A549 (cell line): ENCODE results near the gene DEXI. TPM values are rescaled to one million over a fixed set of nuclear protein-coding genes. Genes with fewer than 3 reads are reported as not detected.

Source experiments
- ATAC-seq, 2 experiments: fragments of 200-7000 bp in 1 of 2; fragments of >200 bp in 1 of 2; cut with Nextera tagmentation in 1 of 2; cut with Tn5 transposase in 1 of 2; 3 replicates each; pipeline versions ENCODE4 v1.8.0 to v1.9.1; 2018 to 2020; ENCODE audit warnings: mild to moderate bottlenecking in 1 of 2, moderate library complexity in 1 of 2
- CTCF ChIA-PET: fragments of 300-600 bp; sonication (Branson Sonifier 250); formaldehyde crosslinking; extraction: SDS; loops from one replicate; lab custom pipeline; 2021; ENCODE audit warnings: antibody characterized with exemption, inconsistent platforms; lab: Yijun Ruan, JAX
- POLR2A ChIA-PET: fragments of 350-600 bp; formaldehyde crosslinking; extraction: SDS; loops from one replicate; lab custom pipeline; 2021; ENCODE audit warnings: antibody characterized with exemption, inconsistent platforms; lab: Yijun Ruan, JAX
- DNase-seq, 2 experiments: peaks; one replicate each; pipeline versions ENCODE4 v3.0.0 to v3.0.0-alpha.2; 2011 to 2016; ENCODE audit warnings: low read depth in 1 of 2, low spot score in 1 of 2
- FAIRE-seq: peaks from 2 replicates; lab custom pipeline; 2011; peaks lifted over from hg19 to GRCh38; lab: Jason Lieb, UNC
- H3K27ac ChIP-seq, 2 experiments: fragments of >200 bp; sonication (Bioruptor Twin); formaldehyde crosslinking; 3 replicates each; pipeline ENCODE4 v1.5.1; 2016 to 2017
- H3K4me1 ChIP-seq: fragments of >200 bp; sonication (Bioruptor Twin); formaldehyde crosslinking; 3 replicates; pipeline ENCODE4 v1.6.1; 2016
- H3K4me2 ChIP-seq: fragments of >200 bp; sonication (Bioruptor Twin); formaldehyde crosslinking; 3 replicates; pipeline ENCODE4 v1.6.1; 2016
- H3K4me3 ChIP-seq: fragments of >200 bp; sonication (Bioruptor Twin); formaldehyde crosslinking; 3 replicates; pipeline ENCODE4 v1.5.1; 2016
- H3K9me3 ChIP-seq: fragments of >200 bp; sonication (Bioruptor Twin); formaldehyde crosslinking; 3 replicates; pipeline ENCODE4 v1.6.1; 2016
- BHLHE40 ChIP-seq: IDR thresholded peaks from 2 replicates; pipeline ENCODE4 v1.6.1; 2012; ENCODE audit warnings: low read depth, low read length, inconsistent platforms
- CBX2 ChIP-seq: fragments of 200-600 bp; sonication (generic); IDR thresholded peaks from 2 replicates; pipeline ENCODE4 v1.6.1; 2016; ENCODE audit warnings: low read depth, mild to moderate bottlenecking, borderline replicate concordance
- CBX8 ChIP-seq: fragments of 200-600 bp; sonication (generic); IDR thresholded peaks from 2 replicates; pipeline ENCODE4 v1.6.1; 2016
- CHD4 ChIP-seq: fragments of 200-600 bp; sonication (generic); IDR thresholded peaks from 2 replicates; pipeline ENCODE4 v1.6.1; 2016; ENCODE audit warnings: antibody characterized with exemption, mild to moderate bottlenecking, borderline replicate concordance
- FOXS1 ChIP-seq: fragments of 250-450 bp; sonication (Bioruptor Pico); IDR thresholded peaks from 2 replicates; pipeline ENCODE4 v1.5.0; 2020; ENCODE audit warnings: mild to moderate bottlenecking, moderate library complexity
- HDAC2 ChIP-seq: fragments of 200-600 bp; sonication (generic); IDR thresholded peaks from 2 replicates; pipeline ENCODE4 v1.6.1; 2016
- HEYL ChIP-seq: fragments of 250-450 bp; sonication (Bioruptor Pico); IDR thresholded peaks from 2 replicates; pipeline ENCODE4 v1.8.0; 2021; ENCODE audit warnings: mild to moderate bottlenecking, moderate library complexity
- JUN ChIP-seq, 2 experiments: fragments of >200 bp; sonication (Bioruptor Twin); formaldehyde crosslinking; IDR thresholded peaks; 2 replicates in 1 of 2; 3 replicates in 1 of 2; pipeline ENCODE4 v1.6.1; 2016 to 2017
- JUNB ChIP-seq: fragments of >200 bp; sonication (Bioruptor Twin); formaldehyde crosslinking; IDR thresholded peaks from 2 replicates; pipeline ENCODE4 v1.6.1; 2016
- KDM1A ChIP-seq: fragments of 200-600 bp; sonication (generic); IDR thresholded peaks from 2 replicates; pipeline ENCODE4 v1.6.1; 2016; ENCODE audit warnings: low read depth, mild to moderate bottlenecking
- NPAS2 ChIP-seq: fragments of 250-450 bp; sonication (Bioruptor Pico); IDR thresholded peaks from 2 replicates; pipeline ENCODE4 v1.8.0; 2022; ENCODE audit warnings: mild to moderate bottlenecking, moderate library complexity, borderline replicate concordance
- POLR2A ChIP-seq: IDR thresholded peaks from 2 replicates; pipeline ENCODE4 v1.6.1; 2012; ENCODE audit warnings: mild to moderate bottlenecking, low read length
- RAD21 ChIP-seq, 2 experiments: fragments of >200 bp in 1 of 2; sonication (Bioruptor Twin) in 1 of 2; formaldehyde crosslinking in 1 of 2; IDR thresholded peaks in 1 of 2; conservative IDR thresholded peaks in 1 of 2; 2 replicates in 1 of 2; 3 replicates in 1 of 2; pipeline ENCODE4 v1.6.1; 2012 to 2018; ENCODE audit warnings: inconsistent platforms in 1 of 2
- RARB ChIP-seq: fragments of 250-450 bp; sonication (Bioruptor Pico); IDR thresholded peaks from 2 replicates; pipeline ENCODE4 v1.8.0; 2021; ENCODE audit warnings: mild to moderate bottlenecking, moderate library complexity
- RCOR1 ChIP-seq: fragments of 150-350 bp; IDR thresholded peaks from 2 replicates; pipeline ENCODE4 v1.6.1; 2014; ENCODE audit warnings: antibody characterized with exemption, low read length, low read depth
- SMC3 ChIP-seq: fragments of >200 bp; sonication (Bioruptor Twin); formaldehyde crosslinking; IDR thresholded peaks from 3 replicates; pipeline ENCODE4 v1.6.1; 2018; ENCODE audit warnings: inconsistent platforms
- SREBF2 ChIP-seq: fragments of 450-650 bp; IDR thresholded peaks from 2 replicates; pipeline ENCODE4 v1.6.1; 2014; ENCODE audit warnings: mild to moderate bottlenecking, moderate library complexity
- USF2 ChIP-seq: fragments of 450-650 bp; IDR thresholded peaks from 2 replicates; pipeline ENCODE4 v1.6.1; 2014; ENCODE audit warnings: antibody characterized with exemption
- ZSCAN20 ChIP-seq: fragments of 250-450 bp; sonication (Bioruptor Pico); IDR thresholded peaks from 2 replicates; pipeline ENCODE4 v1.8.0; 2022; ENCODE audit warnings: mild to moderate bottlenecking, moderate library complexity
- WGBS: methylation state at CpG from one replicate; pipeline ENCODE4 v1.1.6; 2017; ENCODE audit errors: missing lambda C conversion rate; 5-methylcytosine and 5-hydroxymethylcytosine counted together
- polyA plus RNA-seq, 4 experiments: library from polyadenylated mRNA; depleted of rRNA in 3 of 4; stranded (reverse); fragments of >200 nt; fragmentation: RNase III in 1 of 4; extraction: RNeasy Plus Mini Kit Qiagen cat#74134 plus additional on column Dnase treatment in 1 of 4; gene quantifications; 2 replicates in 3 of 4; 3 replicates in 1 of 4; pipeline ENCODE4 v1.2.3, GENCODE V29; 2011 to 2017
- TF ChIP-seq, protein P1 (sequence below): fragments of 150-350 bp; IDR thresholded peaks from 2 replicates; pipeline ENCODE4 v1.6.1; 2014; ENCODE audit warnings: low read depth, mild to moderate bottlenecking, low read length
- TF ChIP-seq, protein P2 (sequence below): fragments of 250-450 bp; sonication (Bioruptor Pico); IDR thresholded peaks from 2 replicates; pipeline ENCODE4 v1.5.0; 2020; ENCODE audit warnings: low read depth, mild to moderate bottlenecking, moderate library complexity
- TF ChIP-seq, protein P3 (sequence below): fragments of >200 bp; sonication (Bioruptor Twin); formaldehyde crosslinking; IDR thresholded peaks from 3 replicates; pipeline ENCODE4 v1.5.1; 2016

Gene DEXI
- polyA plus RNA-seq, 2 of the 4 experiments (the other 2 are of a cell fraction): 22.0 to 34.0 TPM

DNA sequence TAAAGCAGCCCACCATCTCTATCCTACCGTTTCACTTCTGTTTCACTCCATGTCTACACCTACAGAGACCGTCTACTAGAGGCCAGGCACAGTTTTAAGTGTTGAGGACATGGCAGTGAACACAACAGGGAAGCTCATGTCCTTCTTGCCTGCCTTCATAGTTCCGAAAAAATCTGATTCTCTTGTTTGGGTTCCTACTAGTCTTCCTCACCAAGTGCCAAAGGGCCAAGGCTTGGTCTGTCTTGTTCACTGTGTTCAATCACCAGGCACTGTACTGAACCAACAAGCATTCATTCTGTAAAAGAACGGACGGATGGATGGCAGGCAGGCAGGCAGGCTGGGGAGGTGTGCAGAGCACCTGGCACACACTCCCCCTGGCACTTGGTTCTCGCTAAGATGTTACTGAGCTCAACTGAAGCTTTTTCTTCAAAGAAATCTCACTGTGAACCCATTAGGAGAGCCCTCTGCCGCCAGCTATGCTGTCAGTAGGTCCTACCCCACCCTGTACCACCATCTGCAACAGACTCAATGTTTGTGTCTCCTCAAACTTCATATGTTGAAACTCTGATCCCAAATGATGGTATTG, 2.5 kb downstream of the DEXI start:
- DNase-seq: no peak
- peaks cover 19% of the 10 kb centered on the region for H3K4me1 ChIP-seq
- WGBS: 96% methylated on average over 7 of the region's 7 CpGs
- CTCF ChIA-PET: interaction anchor here (0.6 to 3.7 kb wide), 3 partner anchors 21 to 317 kb away, joined by 3 to 11 read pairs (median 3); partner anchors contain the start of gene SOCS1
- TF ChIP-seq SMC3: no peak
- TF ChIP-seq, protein P1, sequence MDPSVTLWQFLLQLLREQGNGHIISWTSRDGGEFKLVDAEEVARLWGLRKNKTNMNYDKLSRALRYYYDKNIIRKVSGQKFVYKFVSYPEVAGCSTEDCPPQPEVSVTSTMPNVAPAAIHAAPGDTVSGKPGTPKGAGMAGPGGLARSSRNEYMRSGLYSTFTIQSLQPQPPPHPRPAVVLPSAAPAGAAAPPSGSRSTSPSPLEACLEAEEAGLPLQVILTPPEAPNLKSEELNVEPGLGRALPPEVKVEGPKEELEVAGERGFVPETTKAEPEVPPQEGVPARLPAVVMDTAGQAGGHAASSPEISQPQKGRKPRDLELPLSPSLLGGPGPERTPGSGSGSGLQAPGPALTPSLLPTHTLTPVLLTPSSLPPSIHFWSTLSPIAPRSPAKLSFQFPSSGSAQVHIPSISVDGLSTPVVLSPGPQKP: no peak
- no peak for ATAC-seq
- no peak overlapping the region for H3K27ac ChIP-seq
- no peak overlapping the region for H3K4me3 ChIP-seq
- no peaks in the 10 kb centered on the region for H3K9me3 ChIP-seq
- peak overlapping the region; percentile 90 for H3K4me2 ChIP-seq
- POLR2A ChIA-PET: no interaction called here
- no peak for FAIRE-seq

- FAIRE-seq (no peak), ATAC-seq (no peak), DNase-seq (no peak)
- no peak overlapping the region for H3K27ac ChIP-seq
- no peak overlapping the region for H3K4me3 ChIP-seq
- ChIA-PET POLR2A (no interaction called here), CTCF (interaction anchor here (0.6 to 3.7 kb wide), 3 partner anchors 20 to 317 kb away, joined by 3 to 11 read pairs (median 3); partner anchors contain the start of gene SOCS1)
- peaks cover 19% of the 10 kb centered on the region for H3K4me1 ChIP-seq
- TF ChIP-seq RAD21 (conservative IDR thresholded peaks at IDR 0.05 in 1 of 2, IDR thresholded peaks at IDR 0.05 in 1 of 2): no peak
- no peak for TF ChIP-seq SREBF2
- no peak for TF ChIP-seq NPAS2 (CRISPR knock-in tag)
- 91% methylated on average over 7 of the region's 7 CpGs for WGBS
- no peaks in the 10 kb centered on the region for H3K9me3 ChIP-seq
- peak overlapping the region; percentile 11; the same call in 1 of the 3 replicates for H3K4me2 ChIP-seq
Measured at GRCh38 chr16:10938796-10939648, 3.2 kb downstream of the DEXI start.

DNA sequence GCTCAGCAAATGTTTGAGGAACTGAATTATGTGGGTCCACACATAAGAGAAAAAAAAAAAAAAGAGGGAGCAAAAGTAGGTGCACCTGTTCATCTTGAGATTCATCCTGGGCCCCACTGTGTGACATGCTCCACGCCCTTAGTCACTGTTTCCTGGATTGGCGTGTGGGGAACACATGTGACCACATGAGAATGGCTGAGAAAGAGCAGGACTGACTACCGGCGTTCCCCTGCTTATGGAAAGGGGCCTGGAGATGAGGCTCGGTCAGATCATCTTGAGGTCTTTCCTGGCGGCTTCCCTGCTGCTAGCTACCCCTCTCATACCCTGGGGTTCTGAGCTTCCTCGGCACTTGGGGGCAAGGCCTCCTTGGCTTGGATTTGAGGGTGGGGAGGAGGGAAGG, 3.9 kb downstream of the DEXI start:
- DNase-seq: no peak
- 82% methylated on average over 7 of the region's 7 CpGs for WGBS
- peaks cover 14% of the 10 kb centered on the region for H3K4me1 ChIP-seq
- H3K4me2 ChIP-seq: no peak overlapping the region
- no peak overlapping the region for H3K27ac ChIP-seq
- FAIRE-seq: no peak
- CTCF ChIA-PET: interaction anchor here (1.2 to 3.7 kb wide), 3 partner anchors 8 to 20 kb away, joined by 3 to 11 read pairs (median 11); no protein-coding TSS in a partner anchor
- no peaks in the 10 kb centered on the region for H3K9me3 ChIP-seq
- no peak overlapping the region for H3K4me3 ChIP-seq
- TF ChIP-seq FOXS1 (CRISPR knock-in tag) (no peak), CBX8 (no peak), JUN (IDR thresholded peaks at IDR 0.05) (no peak), BHLHE40 (no peak), CHD4 (no peak), ZSCAN20 (CRISPR knock-in tag) (no peak), NPAS2 (CRISPR knock-in tag) (no peak), SMC3 (no peak), HDAC2 (no peak), RARB (no peak), JUNB (no peak), CBX2 (no peak), HEYL (CRISPR knock-in tag) (no peak), KDM1A (no peak), USF2 (no peak), RCOR1 (no peak), POLR2A (no peak)
- TF ChIP-seq, protein P2, sequence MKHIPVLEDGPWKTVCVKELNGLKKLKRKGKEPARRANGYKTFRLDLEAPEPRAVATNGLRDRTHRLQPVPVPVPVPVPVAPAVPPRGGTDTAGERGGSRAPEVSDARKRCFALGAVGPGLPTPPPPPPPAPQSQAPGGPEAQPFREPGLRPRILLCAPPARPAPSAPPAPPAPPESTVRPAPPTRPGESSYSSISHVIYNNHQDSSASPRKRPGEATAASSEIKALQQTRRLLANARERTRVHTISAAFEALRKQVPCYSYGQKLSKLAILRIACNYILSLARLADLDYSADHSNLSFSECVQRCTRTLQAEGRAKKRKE: no peak
- TF ChIP-seq, protein P3, sequence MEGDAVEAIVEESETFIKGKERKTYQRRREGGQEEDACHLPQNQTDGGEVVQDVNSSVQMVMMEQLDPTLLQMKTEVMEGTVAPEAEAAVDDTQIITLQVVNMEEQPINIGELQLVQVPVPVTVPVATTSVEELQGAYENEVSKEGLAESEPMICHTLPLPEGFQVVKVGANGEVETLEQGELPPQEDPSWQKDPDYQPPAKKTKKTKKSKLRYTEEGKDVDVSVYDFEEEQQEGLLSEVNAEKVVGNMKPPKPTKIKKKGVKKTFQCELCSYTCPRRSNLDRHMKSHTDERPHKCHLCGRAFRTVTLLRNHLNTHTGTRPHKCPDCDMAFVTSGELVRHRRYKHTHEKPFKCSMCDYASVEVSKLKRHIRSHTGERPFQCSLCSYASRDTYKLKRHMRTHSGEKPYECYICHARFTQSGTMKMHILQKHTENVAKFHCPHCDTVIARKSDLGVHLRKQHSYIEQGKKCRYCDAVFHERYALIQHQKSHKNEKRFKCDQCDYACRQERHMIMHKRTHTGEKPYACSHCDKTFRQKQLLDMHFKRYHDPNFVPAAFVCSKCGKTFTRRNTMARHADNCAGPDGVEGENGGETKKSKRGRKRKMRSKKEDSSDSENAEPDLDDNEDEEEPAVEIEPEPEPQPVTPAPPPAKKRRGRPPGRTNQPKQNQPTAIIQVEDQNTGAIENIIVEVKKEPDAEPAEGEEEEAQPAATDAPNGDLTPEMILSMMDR: no peak
- TF ChIP-seq, all 56 proteins: peak for 0
- ATAC-seq: no peak
- POLR2A ChIA-PET: no interaction called here
